GM18505 (cell line): ENCODE results near the gene LMX1B.

ENCODE experiments used
- ATAC-seq: cut with Tn5 transposase; IDR thresholded peaks from one replicate; pipeline ENCODE4 v1.9.1; 2021; ENCODE audit not compliant: unreplicated experiment
- POLR2A ChIP-seq: IDR thresholded peaks from 4 replicates; pipeline ENCODE4 v1.6.1; 2011; ENCODE audit warnings: borderline replicate concordance; ENCODE audit not compliant: insufficient read depth, insufficient read length; ENCODE audit errors: extremely low read depth

LMX1B gene

GRCh38 chr9:126696401-126697145 is 82.8 kb downstream of the LMX1B start:
- ATAC-seq: no peak
- TF ChIP-seq POLR2A: no peak

- no peak for ATAC-seq
- TF ChIP-seq POLR2A: no peak
Observed at GRCh38 chr9:126697330-126697729, 83.6 kb downstream of the LMX1B start.

GRCh38 chr9:126698251-126698650 is 84.5 kb downstream of the LMX1B start:
- ATAC-seq: no peak
- TF ChIP-seq POLR2A: no peak

GRCh38 chr9:126698756-126699155 is 85.0 kb downstream of the LMX1B start:
- no peak for ATAC-seq
- TF ChIP-seq POLR2A: no peak

DNA sequence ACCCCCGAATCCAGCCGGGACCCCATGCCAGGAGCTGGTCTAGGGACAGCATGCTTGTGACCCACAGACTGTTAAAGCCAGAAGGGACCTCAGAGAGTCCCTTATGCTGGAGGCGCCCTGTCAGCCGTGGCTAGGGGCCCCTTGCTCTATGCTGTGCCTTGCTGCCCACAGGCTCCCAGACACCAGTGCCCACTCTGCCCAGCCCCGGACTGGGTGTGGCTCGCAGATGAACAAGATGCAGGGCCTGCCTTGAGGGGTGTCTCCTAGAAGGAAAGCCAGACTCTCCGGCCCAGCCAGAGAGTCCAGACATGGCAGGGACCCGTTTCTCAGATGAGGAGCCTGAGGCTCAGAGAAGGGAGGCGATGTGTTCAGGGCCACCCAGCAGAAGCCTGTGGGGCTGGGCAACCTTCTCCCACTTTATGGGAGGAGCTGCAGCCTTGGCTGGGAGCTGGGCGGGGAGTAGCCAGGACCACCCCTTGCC is 85.7 kb downstream of the LMX1B start:
- ATAC-seq: no peak
- no peak for TF ChIP-seq POLR2A

DNA sequence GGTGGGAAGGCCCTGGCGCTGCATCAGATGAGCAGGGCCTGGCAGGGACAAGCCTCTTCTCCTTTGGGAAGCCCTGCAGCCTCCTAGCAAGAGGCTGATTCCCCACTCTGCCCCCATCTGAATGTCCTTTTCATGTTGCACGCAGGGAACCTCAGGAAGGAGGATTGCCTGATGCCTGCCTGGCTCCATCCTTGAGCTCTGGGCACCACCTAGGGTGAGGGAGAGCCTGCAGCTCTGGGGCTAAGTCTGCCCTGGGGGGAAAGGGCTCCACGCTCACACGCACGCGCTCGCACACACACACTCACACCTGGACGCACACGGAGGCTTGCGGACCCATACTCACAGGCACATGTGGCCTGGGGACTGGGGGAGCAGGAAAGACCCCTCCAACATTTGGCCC is 86.6 kb downstream of the LMX1B start:
- ATAC-seq: no peak
- no peak for TF ChIP-seq POLR2A

DNA sequence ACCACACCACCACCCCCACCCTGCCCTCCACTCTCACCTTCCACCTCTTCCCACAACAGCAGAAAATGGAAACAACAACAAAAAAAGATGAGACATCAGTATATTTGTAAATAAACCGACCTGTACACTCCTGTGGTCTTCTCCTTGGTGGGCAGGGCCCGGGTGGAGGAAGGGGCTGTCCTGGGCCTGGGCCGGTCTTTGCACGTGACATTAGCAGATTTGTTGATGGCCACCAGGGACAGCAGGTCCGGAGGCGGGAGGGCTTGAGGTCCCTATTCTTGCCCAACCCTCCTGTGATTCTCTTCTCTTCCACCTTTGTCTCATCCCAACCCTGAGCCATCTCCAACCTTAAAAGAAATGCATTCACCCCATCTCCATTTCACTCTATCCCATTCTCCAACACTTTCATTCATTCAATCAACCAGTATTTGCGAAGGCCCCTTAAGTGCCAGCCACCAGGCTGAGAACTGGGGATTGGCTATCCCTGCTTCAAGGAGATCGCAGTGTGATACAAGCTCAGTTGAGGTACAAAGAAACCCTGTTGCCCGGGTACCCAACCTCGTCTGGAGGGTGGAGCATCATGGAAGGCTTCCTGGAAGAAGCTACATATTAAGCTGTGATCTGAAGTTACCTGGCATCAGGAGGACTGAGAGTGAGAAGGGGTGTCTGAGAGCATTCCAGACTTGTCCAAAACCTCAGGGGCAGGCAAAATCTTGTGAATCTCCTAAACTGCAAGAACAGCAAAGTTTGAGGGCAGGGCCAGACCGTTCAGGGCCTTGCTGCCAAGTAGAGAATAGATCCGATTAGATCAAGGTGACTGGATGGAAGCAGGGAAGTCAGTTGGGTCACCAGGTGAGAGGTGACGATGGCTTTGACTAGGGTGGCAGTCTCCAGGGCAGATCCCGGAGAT is 87.4 kb downstream of the LMX1B start:
- ATAC-seq: no peak
- TF ChIP-seq POLR2A: no peak

GRCh38 chr9:126701813-126702140 is 88.0 kb downstream of the LMX1B start:
- TF ChIP-seq POLR2A: no peak
- ATAC-seq: no peak

DNA sequence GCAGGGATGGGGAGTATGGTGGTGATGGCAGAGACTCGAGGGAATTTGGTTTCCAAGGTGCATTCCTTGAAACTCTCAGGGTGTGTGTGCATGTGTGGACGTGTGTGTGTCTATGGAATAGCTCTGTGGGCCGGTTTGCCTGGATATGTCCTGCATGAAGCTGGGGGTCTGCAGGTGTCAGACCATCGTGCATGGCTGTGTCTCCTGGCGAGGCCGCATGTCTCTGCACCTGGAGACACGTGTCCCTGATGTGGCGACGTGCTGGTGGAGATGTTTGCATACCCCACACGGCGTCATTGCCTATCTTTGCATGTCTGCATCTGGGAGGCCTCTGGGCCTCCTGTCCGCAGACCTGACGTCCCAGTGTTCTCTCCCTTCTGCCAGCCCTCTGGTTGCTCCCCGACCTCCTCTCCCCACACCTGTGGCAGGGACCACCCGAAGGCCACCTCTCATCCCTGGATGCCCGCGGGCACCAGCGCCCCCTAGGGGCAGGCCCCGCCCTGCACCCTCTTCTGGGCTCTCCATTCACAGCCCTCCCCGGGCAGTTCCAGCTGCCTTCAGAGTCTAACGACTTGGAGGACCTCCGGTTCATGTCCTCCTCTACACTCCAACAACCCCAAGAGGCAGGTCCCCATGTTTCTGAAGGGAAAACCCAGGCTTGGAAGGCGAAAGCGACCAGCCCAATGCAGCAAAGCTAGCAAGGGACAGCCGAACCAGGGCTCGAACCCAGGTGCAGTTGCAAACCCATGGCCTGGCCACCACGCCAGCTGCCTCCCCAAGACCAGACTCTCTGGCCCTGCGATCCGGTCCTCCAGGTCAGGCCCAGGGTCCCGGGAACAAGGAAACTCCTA is 88.6 kb downstream of the LMX1B start:
- ATAC-seq: no peak
- no peak for TF ChIP-seq POLR2A

- no peak for ATAC-seq
- no peak for TF ChIP-seq POLR2A
Observed at GRCh38 chr9:126703002-126703865, 89.5 kb downstream of the LMX1B start.

- no peak for TF ChIP-seq POLR2A
- ATAC-seq: no peak
Observed at GRCh38 chr9:126703866-126704156, 90.1 kb downstream of the LMX1B start.

DNA sequence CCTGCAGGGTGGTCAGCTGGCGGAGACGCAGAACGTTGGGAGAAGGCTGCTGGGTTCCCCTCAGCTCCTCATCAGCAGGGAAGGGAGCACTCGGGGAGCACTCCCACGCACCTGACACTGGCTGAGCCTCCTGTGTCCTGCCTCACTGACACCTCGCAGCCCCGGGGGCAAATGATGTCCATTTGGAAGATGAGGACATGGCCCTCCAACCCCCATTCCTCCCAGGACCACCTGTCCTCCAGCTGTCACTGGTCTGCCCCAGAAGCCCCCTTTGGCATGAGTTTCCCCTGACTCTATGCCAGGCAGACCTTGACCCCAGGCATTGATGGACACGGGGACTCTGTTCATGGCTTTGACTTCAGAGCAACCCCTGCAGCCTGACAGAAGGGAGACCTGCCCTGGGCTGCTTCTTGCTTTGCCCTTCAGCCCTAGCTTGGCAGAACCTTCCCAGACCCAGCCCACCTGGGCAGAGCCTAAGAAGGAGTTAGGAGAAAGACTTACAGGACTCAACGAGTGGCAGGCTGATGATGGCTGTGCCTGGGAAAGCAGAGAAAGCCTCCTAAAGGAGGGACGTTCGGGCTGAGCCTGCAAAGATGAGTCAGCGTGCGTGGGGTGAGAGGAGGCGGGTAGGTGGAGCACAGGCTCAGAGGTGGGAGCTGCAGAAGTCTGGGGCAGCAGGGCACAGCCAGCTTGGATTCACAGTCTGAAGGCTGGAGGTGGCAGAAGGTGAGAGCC is 90.6 kb downstream of the LMX1B start:
- ATAC-seq: no peak
- no peak for TF ChIP-seq POLR2A

DNA sequence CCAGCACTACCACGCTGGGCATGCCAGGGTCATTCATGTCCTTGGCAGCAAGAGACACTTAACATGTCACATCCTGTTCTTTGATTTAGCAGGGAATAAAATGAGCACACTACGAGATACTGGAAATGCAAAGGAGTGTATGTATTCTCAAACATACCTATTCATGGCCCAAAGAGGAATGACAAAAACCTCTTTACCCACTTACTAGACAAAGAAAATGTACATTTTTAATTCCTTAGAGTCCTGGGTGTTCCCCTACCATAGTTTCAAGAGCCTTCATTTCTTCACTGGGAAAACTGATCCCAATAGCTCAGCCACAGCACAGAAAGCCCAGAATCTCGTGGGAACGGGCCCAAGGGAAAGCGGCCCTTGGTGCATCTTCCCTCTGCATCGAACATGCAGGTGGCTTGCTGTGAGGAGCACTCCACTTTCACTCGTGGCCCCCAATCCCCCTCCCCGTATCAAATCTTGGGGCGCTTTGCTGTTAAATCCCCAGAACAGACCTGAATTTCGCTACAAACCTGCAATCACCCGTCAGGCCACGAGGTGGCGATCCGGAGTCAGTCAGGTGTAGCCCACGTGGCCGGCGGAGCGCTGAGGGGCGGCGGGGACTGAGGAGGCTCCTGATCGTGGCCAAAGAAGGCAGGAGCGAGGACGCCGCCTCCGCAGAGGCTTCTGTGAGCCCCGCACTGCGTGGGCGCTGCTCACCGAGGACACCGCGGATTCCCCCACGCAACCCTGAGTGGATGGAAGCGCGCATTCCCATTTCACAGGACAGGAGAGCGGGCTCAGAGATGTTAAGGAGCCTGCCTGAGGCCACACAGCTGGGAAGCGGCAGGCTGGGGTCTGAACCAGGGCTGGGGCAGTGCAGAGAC is 91.4 kb downstream of the LMX1B start:
- TF ChIP-seq POLR2A: no peak
- no peak for ATAC-seq
